MM.1S (cell line): ENCODE data around the gene PLBD1.

ENCODE experiments used
- DNase-seq: peaks from one replicate; pipeline ENCODE4 v3.0.0-alpha.2; 2015
- H2AFZ ChIP-seq: fragments of 300-600 bp; sonication (generic); 2 replicates; pipeline ENCODE4 v1.6.0; 2016; ENCODE audit warnings: antibody characterized with exemption, low read length
- H3F3A ChIP-seq: fragments of 300-600 bp; sonication (generic); 2 replicates; pipeline ENCODE4 v1.6.1; 2016; ENCODE audit warnings: mild to moderate bottlenecking, antibody characterized with exemption, low read length, moderate library complexity, mixed read lengths; ENCODE audit not compliant: insufficient read depth
- H3K27ac ChIP-seq: fragments of 300-600 bp; sonication (generic); 2 replicates; pipeline ENCODE4 v1.5.1; 2016; ENCODE audit warnings: mild to moderate bottlenecking, low read length
- H3K27me3 ChIP-seq: fragments of 300-600 bp; sonication (generic); replicated peaks from 2 replicates; pipeline ENCODE4 v1.6.0; 2016; ENCODE audit warnings: low read length; ENCODE audit not compliant: insufficient read depth
- H3K36me3 ChIP-seq: fragments of 300-600 bp; sonication (generic); replicated peaks from 2 replicates; pipeline ENCODE4 v1.6.1; 2016; ENCODE audit warnings: mild to moderate bottlenecking, low read length, mixed read lengths; ENCODE audit not compliant: insufficient read depth
- H3K4me1 ChIP-seq: fragments of 300-600 bp; sonication (generic); 2 replicates; pipeline ENCODE4 v1.6.1; 2016; ENCODE audit warnings: low read length, mixed read lengths
- H3K4me2 ChIP-seq: fragments of 300-600 bp; sonication (generic); 2 replicates; pipeline ENCODE4 v1.6.0; 2016; ENCODE audit warnings: low read depth, low read length
- H3K4me3 ChIP-seq: fragments of 300-600 bp; sonication (generic); 2 replicates; pipeline ENCODE4 v1.5.1; 2016; ENCODE audit warnings: low read length, mixed read lengths
- H3K79me2 ChIP-seq: fragments of 300-600 bp; sonication (generic); 2 replicates; pipeline ENCODE4 v1.6.1; 2016; ENCODE audit warnings: mixed run types, low read length, mixed read lengths
- H3K9ac ChIP-seq: fragments of 300-600 bp; sonication (generic); 2 replicates; pipeline ENCODE4 v1.6.1; 2016; ENCODE audit warnings: low read length, mixed read lengths
- H3K9me2 ChIP-seq: fragments of 300-600 bp; sonication (generic); replicated peaks from 2 replicates; pipeline ENCODE4 v1.6.1; 2016; ENCODE audit warnings: mild to moderate bottlenecking, low read length, mixed read lengths; ENCODE audit not compliant: insufficient read depth
- H3K9me3 ChIP-seq: fragments of 300-600 bp; sonication (generic); replicated peaks from 2 replicates; pipeline ENCODE4 v1.6.1; 2016; ENCODE audit warnings: mild to moderate bottlenecking, low read length, mixed read lengths; ENCODE audit not compliant: insufficient read depth
- H4K20me1 ChIP-seq: fragments of 300-600 bp; sonication (generic); 2 replicates; pipeline ENCODE4 v1.6.1; 2016; ENCODE audit warnings: mild to moderate bottlenecking, low read length, moderate library complexity, mixed read lengths; ENCODE audit not compliant: insufficient read depth
- CTCF ChIP-seq: fragments of 300-600 bp; sonication (generic); IDR thresholded peaks from 2 replicates; pipeline ENCODE4 v1.5.1; 2016; ENCODE audit warnings: antibody characterized with exemption, low read length, mixed read lengths
- EZH2 ChIP-seq: fragments of 300-600 bp; sonication (generic); optimal IDR thresholded peaks from 2 replicates; pipeline ENCODE3; 2017; ENCODE audit warnings: low read depth, mild to moderate bottlenecking, antibody characterized with exemption, low read length, mixed read lengths
- EZH2phosphoT487 ChIP-seq: fragments of 300-600 bp; sonication (generic); IDR thresholded peaks from 2 replicates; pipeline ENCODE4 v1.6.1; 2018; ENCODE audit warnings: antibody characterized with exemption, low read length

Gene PLBD1

GRCh38 chr12:14562279-14562678, 5.4 kb downstream of the PLBD1 start:
- Histone ChIP-seq H3K79me2 (no peaks in the 10 kb centered on the region), H3K4me1 (no peaks in the 10 kb centered on the region), H3K9me3 (no peaks in the 10 kb centered on the region), H4K20me1 (no peaks in the 10 kb centered on the region), H3K9ac (no peak overlapping the region), H3K9me2 (no peaks in the 10 kb centered on the region), H3K27me3 (no peaks in the 10 kb centered on the region), H3K4me3 (no peak overlapping the region), H2AFZ (no peak overlapping the region), H3K27ac (no peak overlapping the region), H3K36me3 (no peaks in the 10 kb centered on the region), H3K4me2 (no peak overlapping the region), H3F3A (no peaks in the 10 kb centered on the region)
- no peak for DNase-seq
- TF ChIP-seq CTCF: no peak
- no peak for TF ChIP-seq EZH2
- no peak for TF ChIP-seq EZH2phosphoT487

- Histone ChIP-seq H3K9me3 (no peaks in the 10 kb centered on the region), H3K4me1 (no peaks in the 10 kb centered on the region), H3K27me3 (no peaks in the 10 kb centered on the region), H3K27ac (no peak overlapping the region), H3K4me2 (no peak overlapping the region), H3K79me2 (no peaks in the 10 kb centered on the region), H2AFZ (no peak overlapping the region), H4K20me1 (no peaks in the 10 kb centered on the region), H3K36me3 (no peaks in the 10 kb centered on the region), H3F3A (no peaks in the 10 kb centered on the region), H3K9ac (no peak overlapping the region), H3K9me2 (no peaks in the 10 kb centered on the region), H3K4me3 (no peak overlapping the region)
- no peak for TF ChIP-seq EZH2phosphoT487
- no peak for TF ChIP-seq EZH2
- no peak for TF ChIP-seq CTCF
- no peak for DNase-seq
Measured at GRCh38 chr12:14561677-14562238, 5.9 kb downstream of the PLBD1 start.

- Histone ChIP-seq H3K4me2 (no peak overlapping the region), H3K36me3 (no peaks in the 10 kb centered on the region), H3K9me3 (no peaks in the 10 kb centered on the region), H3K4me3 (no peak overlapping the region), H3K79me2 (no peaks in the 10 kb centered on the region), H3K27ac (no peak overlapping the region), H3F3A (no peaks in the 10 kb centered on the region), H3K9ac (no peak overlapping the region), H4K20me1 (no peaks in the 10 kb centered on the region), H2AFZ (no peak overlapping the region), H3K27me3 (no peaks in the 10 kb centered on the region), H3K9me2 (no peaks in the 10 kb centered on the region), H3K4me1 (no peaks in the 10 kb centered on the region)
- TF ChIP-seq EZH2 (no peak), EZH2phosphoT487 (no peak), CTCF (no peak)
- no peak for DNase-seq
Measured at GRCh38 chr12:14560904-14561574, 6.6 kb downstream of the PLBD1 start.
